HG03139 (cell line): ENCODE results near the gene OXLD1.
"Not testable (repeated sequence)": the region's sequence is repeated elsewhere in the genome, so short reads cannot be mapped to it uniquely, and the experiment has no call there.

Experiments
- ATAC-seq: cut with Tn5 transposase; IDR thresholded peaks from one replicate; pipeline ENCODE4 v1.9.1; 2021; ENCODE audit not compliant: unreplicated experiment

OXLD1 gene

DNA sequence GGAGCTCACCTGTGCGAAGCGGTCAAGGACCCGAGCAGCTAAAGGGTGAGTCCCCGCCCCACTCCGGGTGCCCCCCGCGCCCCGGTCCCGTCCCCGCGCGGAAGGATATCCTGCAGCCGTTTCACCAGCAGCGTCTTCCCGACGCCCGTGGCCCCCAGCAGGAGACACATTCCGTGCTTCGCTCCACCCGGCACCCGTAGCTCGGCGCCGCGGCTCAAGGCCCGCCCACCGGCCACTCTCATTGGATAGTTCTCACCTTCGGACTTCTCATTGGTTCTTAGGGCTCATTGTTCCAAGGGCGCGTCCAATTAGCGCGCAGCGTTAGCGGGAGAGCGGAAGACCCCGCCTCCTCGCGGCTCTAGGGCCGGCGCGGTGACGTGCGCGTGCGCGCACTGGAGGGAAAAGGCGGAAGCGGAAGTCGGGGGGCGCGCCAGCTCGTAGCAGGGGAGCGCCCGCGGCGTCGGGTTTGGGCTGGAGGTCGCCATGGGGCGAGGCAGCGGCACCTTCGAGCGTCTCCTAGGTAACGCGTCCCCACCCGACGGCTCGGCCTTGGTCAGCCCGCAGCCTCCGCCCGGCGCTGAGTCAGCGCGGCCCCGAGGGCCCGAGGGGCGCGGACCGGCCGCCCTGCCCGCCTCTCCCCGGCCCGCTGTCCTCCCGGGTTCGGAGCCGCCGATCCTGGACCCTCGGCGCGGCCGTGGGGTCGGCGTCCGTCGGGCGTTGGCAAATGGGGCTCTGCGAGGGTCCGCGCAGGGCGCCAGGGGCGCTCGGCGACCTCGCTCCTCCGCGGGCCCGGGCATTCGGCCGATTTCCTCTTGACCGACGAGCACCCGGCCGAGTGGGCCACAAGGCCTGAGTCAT lies 17.4 kb upstream of the OXLD1 start, which contains the start of the genes ARL16 and HGS:
ARL16 (minus strand) TSS at position 214 of the 858 bp plus-strand sequence; CDS start at position 170, 44 bp downstream.
HGS (plus strand) TSS at position 428 of the 858 bp plus-strand sequence; CDS start at position 484, 56 bp downstream.
- peak; percentile 89 for ATAC-seq

- ATAC-seq, result peak; percentile 23
These were observed 16.8 kb upstream of the OXLD1 start for GRCh38 chr17:81683208-81683583.

- ATAC-seq, result no peak
These were observed 16.3 kb upstream of the OXLD1 start for GRCh38 chr17:81682565-81683207.

DNA sequence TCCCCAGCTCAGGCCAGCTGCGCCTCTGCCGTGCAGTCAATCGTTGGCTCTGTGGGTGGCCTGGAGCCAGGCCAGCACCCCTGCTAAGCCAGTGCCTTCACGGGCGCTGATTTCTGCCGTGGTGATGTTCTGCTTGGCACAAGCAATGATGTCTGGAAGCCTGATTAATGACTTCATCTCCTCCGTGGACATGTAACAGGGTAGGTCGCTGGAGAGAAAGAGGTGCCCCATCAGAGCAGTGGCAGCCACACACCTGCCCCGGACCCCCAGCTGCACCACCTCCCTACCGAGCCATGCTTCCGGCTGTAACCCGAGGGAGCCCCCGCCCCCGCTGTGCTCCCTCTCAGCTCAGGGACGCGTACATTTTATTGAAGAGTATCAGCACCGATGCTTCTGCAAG lies 15.3 kb upstream of the OXLD1 start:
- ATAC-seq, result no peak

- ATAC-seq, result no peak
These were observed 13.7 kb upstream of the OXLD1 start for GRCh38 chr17:81680150-81680549.

GRCh38 chr17:81676906-81677305 lies 10.5 kb upstream of the OXLD1 start:
- no peak for ATAC-seq

DNA sequence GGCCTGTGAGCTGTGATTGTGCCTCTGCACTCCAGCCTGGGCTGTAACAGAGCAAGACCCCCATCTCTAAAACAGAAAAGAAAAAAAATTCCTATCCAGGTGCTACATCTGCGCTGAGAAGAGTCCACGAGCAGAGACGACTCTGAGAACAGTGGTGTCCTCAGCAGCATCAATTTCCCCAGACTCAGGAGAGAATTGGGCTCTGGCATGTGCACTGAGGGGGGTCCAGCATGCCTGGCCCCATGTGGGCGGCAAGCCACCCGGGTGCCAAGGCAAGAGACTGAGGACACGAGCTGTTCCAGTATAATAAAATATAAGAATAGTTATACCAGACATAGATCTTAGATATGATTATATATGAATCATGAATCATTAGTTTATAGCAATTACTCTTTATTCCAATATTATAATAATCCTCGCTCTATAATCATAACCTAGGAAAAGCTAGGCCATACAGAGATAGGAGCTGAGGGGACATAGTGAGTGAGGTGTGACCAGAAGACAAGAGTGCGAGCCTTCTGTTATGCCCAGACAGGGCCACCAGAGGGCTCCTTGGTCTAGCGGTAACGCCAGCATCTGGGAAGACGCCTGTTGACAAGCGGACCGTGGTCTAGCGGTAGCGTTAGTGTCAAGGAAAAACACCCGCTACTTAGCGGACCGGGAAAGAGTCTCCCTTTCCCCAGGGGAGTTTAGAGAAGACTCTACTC lies 9.3 kb upstream of the OXLD1 start:
- not testable (repeated sequence) for ATAC-seq

DNA sequence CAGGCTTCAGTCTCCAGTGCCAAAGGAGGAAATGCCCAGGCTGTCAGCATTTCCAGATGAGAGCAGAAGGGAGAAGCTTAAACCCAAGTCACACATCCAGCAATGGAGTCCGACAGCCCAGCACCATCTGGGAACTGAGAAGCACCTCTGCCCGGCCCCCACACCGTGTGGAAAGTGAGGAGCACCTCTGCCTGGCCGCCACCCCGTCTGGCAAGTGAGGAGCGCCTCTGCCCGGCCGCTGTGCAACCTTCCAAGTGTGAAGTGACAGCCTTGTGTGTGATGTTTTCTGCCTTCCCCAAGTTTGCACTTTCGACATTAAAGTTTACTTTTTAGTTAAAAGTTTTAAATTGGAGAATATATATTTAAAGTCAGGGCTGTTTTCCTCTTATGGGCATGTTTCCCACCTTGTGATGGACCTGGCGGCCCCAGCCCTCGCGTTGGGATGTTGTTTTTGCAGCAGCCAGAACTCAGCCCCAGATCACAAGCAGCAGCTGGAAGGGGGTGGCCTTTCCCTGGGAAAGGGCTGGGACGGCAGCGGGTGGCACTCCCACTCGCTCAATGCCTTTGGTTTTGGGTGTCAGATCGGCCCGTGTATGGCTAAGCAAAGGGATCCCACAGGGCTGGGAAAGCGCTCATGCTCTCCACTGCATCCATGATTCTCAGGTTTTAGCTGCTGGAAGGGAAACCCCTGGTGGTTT lies 7.3 kb upstream of the OXLD1 start:
- no peak for ATAC-seq

DNA sequence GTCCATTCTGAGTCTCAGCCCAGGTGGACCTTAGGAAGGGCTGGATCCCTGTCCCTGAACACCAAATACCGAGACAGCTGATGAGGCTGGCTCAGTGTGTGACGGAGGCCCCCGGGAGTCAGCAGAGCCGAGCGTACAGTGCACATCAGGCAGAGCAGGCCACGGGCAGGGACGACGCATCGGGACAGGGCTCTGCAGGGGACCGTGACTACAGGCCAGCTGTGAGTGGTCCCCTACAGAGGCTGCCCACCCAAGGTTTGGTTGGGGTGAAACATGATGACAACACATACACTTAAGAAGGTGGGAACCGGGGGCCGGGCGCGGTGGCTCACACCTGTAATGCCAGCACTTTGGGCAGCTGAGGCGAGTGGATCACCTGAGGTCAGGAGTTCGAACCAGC lies 6.5 kb upstream of the OXLD1 start:
- no peak for ATAC-seq

GRCh38 chr17:81672504-81672903 lies 6.1 kb upstream of the OXLD1 start:
- ATAC-seq, result no peak

GRCh38 chr17:81667754-81668153 lies 1.3 kb upstream of the OXLD1 start:
- ATAC-seq, result no peak

GRCh38 chr17:81666092-81666341 lies 388 bp downstream of the OXLD1 start:
- peak; percentile 10 for ATAC-seq

- ATAC-seq, result no peak
These were observed 957 bp downstream of the OXLD1 start for GRCh38 chr17:81665205-81666091.

- no peak for ATAC-seq
These were observed 2.3 kb downstream of the OXLD1 start for GRCh38 chr17:81664051-81664470.

DNA sequence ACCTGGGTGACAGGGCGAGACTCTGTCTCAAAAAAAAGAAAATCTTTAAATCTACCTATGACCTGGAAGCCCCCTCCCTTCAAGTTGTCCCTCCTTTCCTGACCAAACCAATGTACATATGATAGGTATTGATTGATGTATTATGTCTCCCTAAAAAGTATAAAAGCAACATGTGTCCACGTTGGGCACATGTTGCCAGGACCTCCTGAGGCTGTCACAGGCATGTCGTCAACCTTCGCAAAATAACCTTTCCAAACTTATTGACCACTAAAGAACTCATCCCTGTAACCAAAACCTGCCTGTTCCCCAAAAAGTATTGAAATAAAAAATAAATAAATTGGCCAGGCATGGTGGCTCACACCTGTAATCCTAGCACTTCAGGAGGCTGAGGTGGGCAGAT lies 4.4 kb downstream of the OXLD1 start:
- ATAC-seq, result no peak

GRCh38 chr17:81660441-81660840 lies 6.0 kb downstream of the OXLD1 start:
- ATAC-seq, result no peak

DNA sequence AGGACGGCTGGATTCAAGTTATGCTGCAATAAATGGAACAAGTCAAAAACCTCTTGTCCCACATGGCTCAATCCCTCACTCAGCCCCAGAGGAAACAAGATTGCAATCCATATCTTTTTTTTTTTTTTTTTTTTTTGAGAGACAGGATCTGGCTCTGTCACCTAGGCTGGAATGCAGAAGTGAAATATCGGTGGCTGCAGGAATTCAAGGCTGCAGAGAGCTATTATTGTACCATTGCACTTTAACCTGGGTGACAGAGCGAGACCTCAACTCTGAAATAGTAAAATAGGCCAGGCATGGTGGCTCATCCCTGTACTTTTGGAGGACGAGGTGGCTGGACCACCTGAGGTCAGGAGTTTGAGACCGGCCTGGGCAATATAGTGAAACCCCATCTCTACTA lies 7.4 kb downstream of the OXLD1 start:
- no peak for ATAC-seq

DNA sequence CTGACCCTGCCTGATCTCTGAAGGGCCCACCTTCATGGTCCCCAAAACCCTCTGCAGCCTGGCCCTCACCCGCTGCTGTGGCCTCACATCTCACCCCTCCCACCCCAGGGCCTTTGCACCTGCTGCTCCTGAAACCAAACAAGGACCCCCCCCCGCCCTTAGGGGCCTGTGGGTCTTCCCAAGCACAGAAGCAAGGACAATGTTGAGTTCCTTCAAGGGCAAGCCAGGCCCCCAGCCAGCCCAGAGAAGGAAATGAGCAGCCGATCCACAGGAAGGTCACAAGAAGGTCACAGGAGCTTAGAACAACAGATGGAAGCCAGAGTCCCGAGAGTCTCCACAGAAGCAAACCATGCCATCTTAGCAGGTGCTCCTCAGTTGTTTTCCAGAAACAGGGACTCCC lies 9.6 kb downstream of the OXLD1 start:
- no peak for ATAC-seq

- ATAC-seq, result no peak
These were observed 10.2 kb downstream of the OXLD1 start, which contains the start of gene PDE6G for GRCh38 chr17:81656118-81656743. Gene PDE6G, minus strand, starts transcription at chr17:81656542. Its CDS starts 3,237 bp downstream, at chr17:81653305.
